ENCODE data around the gene ADAM10.

ADAM10 gene

GRCh38 chr15:58717357-58717756 is 32.1 kb downstream of the ADAM10 start:
- DNase-seq (ENCODE audit: low read depth in 2 of 2), result no peak

- no peak for DNase-seq (ENCODE audit: low read depth in 2 of 2)
Observed at GRCh38 chr15:58716027-58716426, 33.5 kb downstream of the ADAM10 start.

- no peak for DNase-seq (ENCODE audit: low read depth in 2 of 2)
Observed at GRCh38 chr15:58715266-58715917, 34.1 kb downstream of the ADAM10 start.

GRCh38 chr15:58710701-58711100 is 38.8 kb downstream of the ADAM10 start:
- no peak for DNase-seq (ENCODE audit: low read depth in 2 of 2)

- DNase-seq (ENCODE audit: low read depth in 2 of 2), result no peak
Observed at GRCh38 chr15:58707397-58707796, 42.1 kb downstream of the ADAM10 start.

- DNase-seq (ENCODE audit: low read depth in 2 of 2), result no peak
Observed at GRCh38 chr15:58705105-58705504, 44.4 kb downstream of the ADAM10 start.

- DNase-seq (ENCODE audit: low read depth in 2 of 2), result no peak
Observed at GRCh38 chr15:58704155-58704865, 45.2 kb downstream of the ADAM10 start.

GRCh38 chr15:58703610-58704009 is 45.9 kb downstream of the ADAM10 start:
- DNase-seq (ENCODE audit: low read depth in 2 of 2), result no peak

GRCh38 chr15:58702233-58702632 is 47.3 kb downstream of the ADAM10 start:
- DNase-seq (ENCODE audit: low read depth in 2 of 2), result no peak

GRCh38 chr15:58701376-58701775 is 48.1 kb downstream of the ADAM10 start:
- DNase-seq (ENCODE audit: low read depth in 2 of 2), result no peak

- DNase-seq (ENCODE audit: low read depth in 2 of 2), result no peak
Observed at GRCh38 chr15:58699769-58700168, 49.7 kb downstream of the ADAM10 start.

- no peak for DNase-seq (ENCODE audit: low read depth in 2 of 2)
Observed at GRCh38 chr15:58698887-58699641, 50.4 kb downstream of the ADAM10 start.

- no peak for DNase-seq (ENCODE audit: low read depth in 2 of 2)
Observed at GRCh38 chr15:58697220-58697619, 52.3 kb downstream of the ADAM10 start.

GRCh38 chr15:58696738-58697137 is 52.8 kb downstream of the ADAM10 start:
- DNase-seq (ENCODE audit: low read depth in 2 of 2), result no peak

- DNase-seq (ENCODE audit: low read depth in 2 of 2), result no peak
Observed at GRCh38 chr15:58694641-58695398, 54.7 kb downstream of the ADAM10 start.

GRCh38 chr15:58690703-58691102 is 58.8 kb downstream of the ADAM10 start:
- DNase-seq (ENCODE audit: low read depth in 2 of 2), result no peak

- no peak for DNase-seq (ENCODE audit: low read depth in 2 of 2)
Observed at GRCh38 chr15:58689646-58690045, 59.9 kb downstream of the ADAM10 start.

GRCh38 chr15:58686286-58686685 is 63.2 kb downstream of the ADAM10 start:
- DNase-seq (ENCODE audit: low read depth in 2 of 2), result no peak

- DNase-seq (ENCODE audit: low read depth in 2 of 2), result no peak
Observed at GRCh38 chr15:58684751-58685150, 64.8 kb downstream of the ADAM10 start.

GRCh38 chr15:58684036-58684710 is 65.3 kb downstream of the ADAM10 start:
- DNase-seq (ENCODE audit: low read depth in 2 of 2), result no peak

GRCh38 chr15:58682234-58682633 is 67.3 kb downstream of the ADAM10 start:
- no peak for DNase-seq (ENCODE audit: low read depth in 2 of 2)

- no peak for DNase-seq (ENCODE audit: low read depth in 2 of 2)
Observed at GRCh38 chr15:58678683-58679082, 70.8 kb downstream of the ADAM10 start.

Measured in stimulated activated CD4-positive, alpha-beta T cell treated with anti-CD3 and anti-CD28 coated beads, Interleukin-1b, Interleukin-23, amount 100 ng/mL, for 4 hours (primary cell).